Loucy (cell line): ENCODE data around the gene TJP1.

Source experiments
- H2AFZ ChIP-seq: fragments of 200-600 bp; sonication (generic); 2 replicates; pipeline ENCODE4 v1.6.0; 2016; ENCODE audit warnings: antibody characterized with exemption, mild to moderate bottlenecking, low read length, moderate library complexity
- H3F3A ChIP-seq: fragments of 200-600 bp; 2 replicates; pipeline ENCODE4 v1.6.0; 2016; ENCODE audit warnings: antibody characterized with exemption, low read depth, mild to moderate bottlenecking
- H3K27me3 ChIP-seq: fragments of 200-600 bp; sonication (generic); 2 replicates; pipeline ENCODE4 v1.6.1; 2014; ENCODE audit warnings: low read length, mild to moderate bottlenecking; ENCODE audit not compliant: insufficient read depth, poor library complexity, severe bottlenecking
- H3K36me3 ChIP-seq: fragments of 200-600 bp; sonication (generic); 2 replicates; pipeline ENCODE4 v1.6.1; 2016; ENCODE audit warnings: low read length; ENCODE audit not compliant: insufficient read depth
- H3K4me1 ChIP-seq: fragments of 200-600 bp; sonication (generic); 2 replicates; pipeline ENCODE4 v1.5.1; 2014; ENCODE audit warnings: low read length, mild to moderate bottlenecking; ENCODE audit not compliant: insufficient read depth, poor library complexity, severe bottlenecking
- H3K4me2 ChIP-seq: fragments of 200-600 bp; sonication (generic); 2 replicates; pipeline ENCODE4 v1.6.0; 2014; ENCODE audit warnings: antibody characterized with exemption, low read length, low read depth, mild to moderate bottlenecking; ENCODE audit not compliant: poor library complexity, severe bottlenecking
- H3K4me3 ChIP-seq: fragments of 200-600 bp; sonication (generic); 2 replicates; pipeline ENCODE4 v1.5.1; 2014; ENCODE audit warnings: low read length, mild to moderate bottlenecking, mixed read lengths; ENCODE audit not compliant: poor library complexity, severe bottlenecking
- H3K79me2 ChIP-seq: fragments of 200-600 bp; sonication (generic); 2 replicates; pipeline ENCODE4 v1.6.1; 2014; ENCODE audit warnings: low read length; ENCODE audit not compliant: insufficient read depth
- H3K9ac ChIP-seq: fragments of 200-600 bp; sonication (generic); 2 replicates; pipeline ENCODE4 v1.6.0; 2014; ENCODE audit warnings: mild to moderate bottlenecking, low read depth, low read length, moderate library complexity; ENCODE audit not compliant: poor library complexity, severe bottlenecking
- H3K9me2 ChIP-seq: fragments of 200-600 bp; sonication (generic); replicated peaks from 2 replicates; pipeline ENCODE4 v1.6.1; 2016; ENCODE audit warnings: low read depth, low read length, mixed read lengths
- H3K9me3 ChIP-seq: fragments of 200-600 bp; sonication (generic); 2 replicates; pipeline ENCODE4 v1.6.1; 2014; ENCODE audit warnings: mild to moderate bottlenecking, antibody characterized with exemption, low read length, low read depth; ENCODE audit not compliant: insufficient read depth
- H4K20me1 ChIP-seq: fragments of 200-600 bp; sonication (generic); 2 replicates; pipeline ENCODE4 v1.6.0; 2014; ENCODE audit warnings: antibody characterized with exemption, low read length, mild to moderate bottlenecking; ENCODE audit not compliant: insufficient read depth, poor library complexity, severe bottlenecking
- EZH2phosphoT487 ChIP-seq: fragments of 200-600 bp; IDR thresholded peaks from 2 replicates; pipeline ENCODE4 v1.6.1; 2018; ENCODE audit warnings: antibody characterized with exemption, mild to moderate bottlenecking, moderate library complexity, borderline replicate concordance
- TF ChIP-seq, protein P1 (sequence below): fragments of 200-600 bp; sonication (generic); conservative IDR thresholded peaks from 2 replicates; pipeline ENCODE4 v1.5.1; 2014; ENCODE audit warnings: mild to moderate bottlenecking, antibody characterized with exemption, low read length

Gene TJP1

GRCh38 chr15:29859973-29860715 lies 37.9 kb upstream of the TJP1 start:
- TF ChIP-seq, protein P1, sequence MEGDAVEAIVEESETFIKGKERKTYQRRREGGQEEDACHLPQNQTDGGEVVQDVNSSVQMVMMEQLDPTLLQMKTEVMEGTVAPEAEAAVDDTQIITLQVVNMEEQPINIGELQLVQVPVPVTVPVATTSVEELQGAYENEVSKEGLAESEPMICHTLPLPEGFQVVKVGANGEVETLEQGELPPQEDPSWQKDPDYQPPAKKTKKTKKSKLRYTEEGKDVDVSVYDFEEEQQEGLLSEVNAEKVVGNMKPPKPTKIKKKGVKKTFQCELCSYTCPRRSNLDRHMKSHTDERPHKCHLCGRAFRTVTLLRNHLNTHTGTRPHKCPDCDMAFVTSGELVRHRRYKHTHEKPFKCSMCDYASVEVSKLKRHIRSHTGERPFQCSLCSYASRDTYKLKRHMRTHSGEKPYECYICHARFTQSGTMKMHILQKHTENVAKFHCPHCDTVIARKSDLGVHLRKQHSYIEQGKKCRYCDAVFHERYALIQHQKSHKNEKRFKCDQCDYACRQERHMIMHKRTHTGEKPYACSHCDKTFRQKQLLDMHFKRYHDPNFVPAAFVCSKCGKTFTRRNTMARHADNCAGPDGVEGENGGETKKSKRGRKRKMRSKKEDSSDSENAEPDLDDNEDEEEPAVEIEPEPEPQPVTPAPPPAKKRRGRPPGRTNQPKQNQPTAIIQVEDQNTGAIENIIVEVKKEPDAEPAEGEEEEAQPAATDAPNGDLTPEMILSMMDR = no peak
- no peak for TF ChIP-seq EZH2phosphoT487
- H3K4me1 ChIP-seq = no peaks in the 10 kb centered on the region
- no peak overlapping the region for H3K4me3 ChIP-seq
- no peaks in the 10 kb centered on the region for H3K36me3 ChIP-seq
- no peaks in the 10 kb centered on the region for H3K27me3 ChIP-seq
- H2AFZ ChIP-seq = no peak overlapping the region
- H3K4me2 ChIP-seq = no peak overlapping the region
- no peaks in the 10 kb centered on the region for H3K79me2 ChIP-seq
- H3K9me3 ChIP-seq = no peaks in the 10 kb centered on the region
- H3K9me2 ChIP-seq = no peaks in the 10 kb centered on the region
- H4K20me1 ChIP-seq = no peaks in the 10 kb centered on the region
- no peaks in the 10 kb centered on the region for H3F3A ChIP-seq
- H3K9ac ChIP-seq = no peak overlapping the region

GRCh38 chr15:29859293-29859692 lies 37.0 kb upstream of the TJP1 start:
- H3K27me3 ChIP-seq = no peaks in the 10 kb centered on the region

DNA sequence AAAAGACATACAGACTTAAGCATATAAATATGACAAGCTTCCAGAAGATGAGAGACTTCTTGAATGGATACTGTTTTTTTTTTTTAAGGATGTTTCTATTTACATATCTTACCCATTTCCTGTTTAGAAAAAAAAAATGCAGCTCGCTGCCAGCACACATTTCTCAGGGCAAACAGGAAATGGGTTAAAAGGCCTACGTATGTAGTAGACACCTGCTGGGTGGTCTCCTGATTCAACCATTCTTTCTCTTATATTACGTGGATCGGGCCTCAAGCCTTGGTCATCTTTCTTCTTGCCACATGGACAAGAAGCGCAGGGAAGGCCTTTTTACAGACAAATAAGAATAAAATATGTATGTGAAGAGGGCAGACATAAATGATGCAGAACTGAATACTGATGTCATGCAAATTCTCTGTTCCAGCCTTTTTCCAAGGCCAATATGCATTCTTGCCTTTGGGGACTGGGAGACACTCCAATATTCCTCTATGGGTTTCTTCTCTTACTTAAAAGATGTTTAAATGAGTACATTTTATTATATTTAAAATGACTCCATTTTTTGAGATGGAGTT lies 35.0 kb upstream of the TJP1 start:
- Histone ChIP-seq H3K36me3 (no peaks in the 10 kb centered on the region), H3K9ac (no peak overlapping the region), H3K4me2 (no peak overlapping the region), H3K4me1 (no peaks in the 10 kb centered on the region), H3K27me3 (no peaks in the 10 kb centered on the region), H3K9me3 (no peaks in the 10 kb centered on the region), H3K4me3 (no peak overlapping the region), H3K9me2 (no peaks in the 10 kb centered on the region), H3K79me2 (no peaks in the 10 kb centered on the region), H2AFZ (no peak overlapping the region), H3F3A (no peaks in the 10 kb centered on the region), H4K20me1 (no peaks in the 10 kb centered on the region)
- TF ChIP-seq, protein P1 = no peak
- TF ChIP-seq EZH2phosphoT487 = no peak

More at GRCh38 chr15:29859293-29859692, 37.0 kb upstream of the TJP1 start:
- Histone ChIP-seq H3K9me3 (no peaks in the 10 kb centered on the region), H3K4me3 (no peak overlapping the region), H3K79me2 (no peaks in the 10 kb centered on the region), H3K9me2 (no peaks in the 10 kb centered on the region), H3K4me1 (no peaks in the 10 kb centered on the region), H4K20me1 (no peaks in the 10 kb centered on the region), H3K9ac (no peak overlapping the region), H3K4me2 (no peak overlapping the region), H3K36me3 (no peaks in the 10 kb centered on the region), H2AFZ (no peak overlapping the region), H3F3A (no peaks in the 10 kb centered on the region)
- TF ChIP-seq EZH2phosphoT487 = no peak
- TF ChIP-seq, protein P1 = no peak
